ENCODE data around the gene MOK. TPM values are rescaled to one million over a fixed set of nuclear protein-coding genes. Genes with fewer than 3 reads are reported as not detected.

Gene MOK
- total RNA-seq, 1 donor from 2014 or later, result 38.7 TPM

GRCh38 chr14:102182190-102182589 is 122.8 kb downstream of the MOK start:
- no peaks in the 10 kb centered on the region for H3K9me3 Mint-ChIP-seq (ENCODE audit: low read depth)
- no peak for DNase-seq (ENCODE audit: low spot score, unreplicated experiment)
- H3K36me3 Mint-ChIP-seq (ENCODE audit: insufficient read depth), result no peaks in the 10 kb centered on the region
- peaks cover 24% of the 10 kb centered on the region for H3K4me1 Mint-ChIP-seq (ENCODE audit: low read depth)
- TF ChIP-seq, protein P1, sequence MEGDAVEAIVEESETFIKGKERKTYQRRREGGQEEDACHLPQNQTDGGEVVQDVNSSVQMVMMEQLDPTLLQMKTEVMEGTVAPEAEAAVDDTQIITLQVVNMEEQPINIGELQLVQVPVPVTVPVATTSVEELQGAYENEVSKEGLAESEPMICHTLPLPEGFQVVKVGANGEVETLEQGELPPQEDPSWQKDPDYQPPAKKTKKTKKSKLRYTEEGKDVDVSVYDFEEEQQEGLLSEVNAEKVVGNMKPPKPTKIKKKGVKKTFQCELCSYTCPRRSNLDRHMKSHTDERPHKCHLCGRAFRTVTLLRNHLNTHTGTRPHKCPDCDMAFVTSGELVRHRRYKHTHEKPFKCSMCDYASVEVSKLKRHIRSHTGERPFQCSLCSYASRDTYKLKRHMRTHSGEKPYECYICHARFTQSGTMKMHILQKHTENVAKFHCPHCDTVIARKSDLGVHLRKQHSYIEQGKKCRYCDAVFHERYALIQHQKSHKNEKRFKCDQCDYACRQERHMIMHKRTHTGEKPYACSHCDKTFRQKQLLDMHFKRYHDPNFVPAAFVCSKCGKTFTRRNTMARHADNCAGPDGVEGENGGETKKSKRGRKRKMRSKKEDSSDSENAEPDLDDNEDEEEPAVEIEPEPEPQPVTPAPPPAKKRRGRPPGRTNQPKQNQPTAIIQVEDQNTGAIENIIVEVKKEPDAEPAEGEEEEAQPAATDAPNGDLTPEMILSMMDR (IDR thresholded peaks at IDR 0.05; ENCODE audit: unreplicated experiment), result no peak
- no peak overlapping the region for H3K4me3 Mint-ChIP-seq (ENCODE audit: low read depth)
- H3K27me3 Mint-ChIP-seq, result no peaks in the 10 kb centered on the region
- H3K27ac Mint-ChIP-seq, result no peak overlapping the region

DNA sequence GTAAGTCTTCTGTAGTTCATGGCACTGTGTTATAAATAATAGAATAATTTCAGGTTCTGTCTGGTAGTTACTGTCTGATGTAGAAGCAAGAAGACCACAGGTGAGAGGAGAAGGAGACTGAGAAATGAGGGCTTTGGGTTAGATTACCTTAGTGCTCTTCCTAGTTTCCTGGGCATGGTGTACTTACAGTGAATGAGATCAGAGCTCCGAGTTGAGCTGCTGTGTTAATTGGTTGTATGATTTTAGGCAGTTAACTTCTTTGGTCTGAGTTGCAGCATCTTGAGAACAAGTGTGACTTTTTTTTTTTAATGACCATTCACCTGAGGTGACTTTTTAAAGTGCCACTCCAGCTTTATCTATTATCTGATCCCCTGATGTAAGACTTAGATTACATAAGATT is 123.8 kb downstream of the MOK start:
- Mint-ChIP-seq H3K4me1 (ENCODE audit: low read depth) (peaks cover 18% of the 10 kb centered on the region), H3K36me3 (ENCODE audit: insufficient read depth) (no peaks in the 10 kb centered on the region), H3K9me3 (ENCODE audit: low read depth) (no peaks in the 10 kb centered on the region), H3K27ac (no peak overlapping the region), H3K27me3 (no peaks in the 10 kb centered on the region), H3K4me3 (ENCODE audit: low read depth) (no peak overlapping the region)
- DNase-seq (ENCODE audit: low spot score, unreplicated experiment), result no peak
- TF ChIP-seq, protein P1 (IDR thresholded peaks at IDR 0.05; ENCODE audit: unreplicated experiment), result no peak

- TF ChIP-seq, protein P1 (IDR thresholded peaks at IDR 0.05; ENCODE audit: unreplicated experiment), result no peak
- Mint-ChIP-seq H3K36me3 (ENCODE audit: insufficient read depth) (peaks cover 1% of the 10 kb centered on the region), H3K4me3 (ENCODE audit: low read depth) (no peak overlapping the region), H3K27ac (no peak overlapping the region), H3K9me3 (ENCODE audit: low read depth) (peaks cover under 1% of the 10 kb centered on the region), H3K27me3 (no peaks in the 10 kb centered on the region), H3K4me1 (ENCODE audit: low read depth) (peaks cover 10% of the 10 kb centered on the region)
- no peak for DNase-seq (ENCODE audit: low spot score, unreplicated experiment)
Observed at GRCh38 chr14:102180248-102180998, 124.5 kb downstream of the MOK start.

Other genes with a start within 250 kb of the MOK start
- 796 and 811 TPM in 2 replicates for gene HSP90AA1, start 218.1 kb downstream of the MOK start, total RNA-seq
- 34.6 and 34.9 TPM in 2 replicates for gene WDR20, start 165.3 kb downstream of the MOK start, total RNA-seq
- gene ZNF839, start 14.6 kb upstream of the MOK start, total RNA-seq, result 14.9 and 16.5 TPM in 2 replicates
- 25.5 and 27.7 TPM in 2 replicates for gene CINP, start 57.7 kb upstream of the MOK start, total RNA-seq
- 33.2 and 34.2 TPM in 2 replicates for gene TECPR2, start 57.8 kb upstream of the MOK start, total RNA-seq
- gene ANKRD9, start 204.6 kb upstream of the MOK start, total RNA-seq, result 24.5 and 26.5 TPM in 2 replicates

All from progenitor cell of endocrine pancreas (in vitro differentiated cells).